HepG2 (cell line): ENCODE measurements around the gene CCDC201. TPM values are rescaled to one million over a fixed set of nuclear protein-coding genes. Genes with fewer than 3 reads are reported as not detected.

Source experiments
- GPBP1L1 ChIP-seq: sonication (generic); formaldehyde crosslinking; IDR thresholded peaks from 2 replicates; pipeline ENCODE4 v1.5.0; 2020; ENCODE audit warnings: mild to moderate bottlenecking, missing genetic modification reagents
- GTF2F1 ChIP-seq: fragments of 150-350 bp; IDR thresholded peaks from 2 replicates; pipeline ENCODE4 v1.6.1; 2014; ENCODE audit warnings: low read length
- ISX ChIP-seq: sonication (generic); formaldehyde crosslinking; conservative IDR thresholded peaks from 2 replicates; pipeline ENCODE4 v1.5.0; 2020; ENCODE audit warnings: missing genetic modification reagents
- JUNB ChIP-seq: sonication (generic); formaldehyde crosslinking; IDR thresholded peaks from 2 replicates; pipeline ENCODE4 v1.8.0; 2022; ENCODE audit warnings: missing genetic modification reagents, mild to moderate bottlenecking, borderline replicate concordance
- MTA1 ChIP-seq: sonication (generic); formaldehyde crosslinking; IDR thresholded peaks from 2 replicates; pipeline ENCODE4 v1.4.0; 2020; ENCODE audit warnings: missing genetic modification reagents, mild to moderate bottlenecking, borderline replicate concordance
- NCOA2 ChIP-seq: sonication (generic); formaldehyde crosslinking; IDR thresholded peaks from 2 replicates; pipeline ENCODE4 v1.8.0; 2022; ENCODE audit warnings: inconsistent platforms
- NR2F6 ChIP-seq, 2 experiments: IDR thresholded peaks; 2 replicates each; pipeline ENCODE4 v1.6.1; 2016; ENCODE audit warnings: antibody characterized with exemption in 1 of 2, mild to moderate bottlenecking in 1 of 2
- NR3C1 ChIP-seq: sonication (generic); formaldehyde crosslinking; IDR thresholded peaks from 2 replicates; pipeline ENCODE4 v1.4.0; 2020; ENCODE audit warnings: missing genetic modification reagents
- PAXIP1 ChIP-seq: sonication (generic); formaldehyde crosslinking; conservative IDR thresholded peaks from 2 replicates; pipeline ENCODE4 v1.4.0; 2020; ENCODE audit warnings: mild to moderate bottlenecking, missing genetic modification reagents, moderate library complexity
- RELA ChIP-seq: sonication (generic); formaldehyde crosslinking; IDR thresholded peaks from 2 replicates; pipeline ENCODE4 v1.4.0; 2020; ENCODE audit warnings: missing genetic modification reagents
- SALL2 ChIP-seq: sonication (generic); formaldehyde crosslinking; IDR thresholded peaks from 2 replicates; pipeline ENCODE4 v1.8.1; 2023; ENCODE audit warnings: mild to moderate bottlenecking, missing genetic modification reagents, inconsistent platforms
- SMAD9 ChIP-seq: sonication (generic); formaldehyde crosslinking; IDR thresholded peaks from 2 replicates; pipeline ENCODE4 v1.5.1; 2020; ENCODE audit warnings: mild to moderate bottlenecking, missing genetic modification reagents
- TCF7L2 ChIP-seq: IDR thresholded peaks from 2 replicates; pipeline ENCODE4 v1.6.1; 2011; ENCODE audit warnings: mild to moderate bottlenecking, low read depth, low read length, moderate library complexity
- ZBTB44 ChIP-seq: sonication (generic); formaldehyde crosslinking; IDR thresholded peaks from 2 replicates; pipeline ENCODE4 v1.4.0; 2020; ENCODE audit warnings: missing genetic modification reagents
- ZFP91 ChIP-seq: sonication (generic); formaldehyde crosslinking; IDR thresholded peaks from 2 replicates; pipeline ENCODE4 v1.9.0; 2022; ENCODE audit warnings: missing genetic modification reagents, mild to moderate bottlenecking, borderline replicate concordance
- ZNF331 ChIP-seq: sonication (generic); formaldehyde crosslinking; IDR thresholded peaks from 2 replicates; pipeline ENCODE4 v1.4.0; 2020; ENCODE audit warnings: missing genetic modification reagents
- ZNF432 ChIP-seq: sonication (generic); formaldehyde crosslinking; IDR thresholded peaks from 2 replicates; pipeline ENCODE4 v1.5.0; 2020; ENCODE audit warnings: missing genetic modification reagents, mild to moderate bottlenecking, borderline replicate concordance
- ZNF558 ChIP-seq: sonication (generic); formaldehyde crosslinking; IDR thresholded peaks from 2 replicates; pipeline ENCODE4 v1.9.0; 2022; ENCODE audit warnings: mild to moderate bottlenecking, missing genetic modification reagents, borderline replicate concordance
- ZNF639 ChIP-seq: conservative IDR thresholded peaks from 2 replicates; pipeline ENCODE4 v1.6.1; 2018; ENCODE audit warnings: missing genetic modification reagents
- ZNF720 ChIP-seq: sonication (generic); formaldehyde crosslinking; IDR thresholded peaks from 2 replicates; pipeline ENCODE4 v1.4.0; 2020; ENCODE audit warnings: missing genetic modification reagents
- ZNF878 ChIP-seq: sonication (generic); formaldehyde crosslinking; IDR thresholded peaks from 2 replicates; pipeline ENCODE4 v1.8.1; 2023; ENCODE audit warnings: mild to moderate bottlenecking, missing genetic modification reagents, moderate library complexity
- polyA plus RNA-seq, 8 experiments: library from polyadenylated mRNA; depleted of rRNA in 3 of 8; stranded (reverse) in 7 of 8; unstranded in 1 of 8; fragments of >200 nt; fragmentation: Illumina TruSeq in 4 of 8; extraction: Trizol in 4 of 8; gene quantifications; 2 replicates each; pipeline versions ENCODE4 v1.2.1 to v1.2.3, GENCODE V29; 2011 to 2016; ENCODE audit warnings: low read depth in 4 of 8, missing spikeins in 1 of 8, mixed read lengths in 1 of 8; ENCODE audit not compliant: insufficient read depth in 1 of 8
- total RNA-seq, 5 experiments: library from RNA; depleted of rRNA; stranded (reverse); fragments of >200 nt; fragmentation: Illumina TruSeq; extraction: Trizol; gene quantifications; 2 replicates each; pipeline ENCODE4 v1.2.3, GENCODE V29; 2016; ENCODE audit warnings: low read depth in 1 of 5

CCDC201 gene
- total and polyA plus RNA-seq, 2 of the 13 experiments (the other 11 are each of a cell fraction or from before 2014, with no cell fraction given): 0.92 TPM; not detected in 1

GRCh38 chr7:45893374-45893995 is 20.6 kb upstream of the CCDC201 start (continued):
- TF ChIP-seq TCF7L2: no peak
- no peak for TF ChIP-seq ZNF331
- TF ChIP-seq ZNF639 (CRISPR knock-in tag): no peak
- no peak for TF ChIP-seq ZFP91 (CRISPR knock-in tag)
- TF ChIP-seq ZNF432 (CRISPR knock-in tag): no peak
- no peak; the same call in 1 of the 2 replicates for TF ChIP-seq PAXIP1
- TF ChIP-seq ZBTB44: no peak
- no peak for TF ChIP-seq ZNF720 (CRISPR knock-in tag)
- no peak for TF ChIP-seq SMAD9 (CRISPR knock-in tag)
- TF ChIP-seq JUNB (CRISPR knock-in tag): no peak; the same call in 1 of the 2 replicates
- TF ChIP-seq RELA (CRISPR knock-in tag): no peak
- peak; percentile 44; the same call in 1 of the 2 replicates for TF ChIP-seq NR2F6 (IDR thresholded peaks at IDR 0.05)
- TF ChIP-seq NR2F6 (CRISPR knock-in tag; IDR thresholded peaks at IDR 0.05): peak; percentile 16; the same call in 1 of the 2 replicates
- no peak for TF ChIP-seq GPBP1L1 (CRISPR knock-in tag)
- no peak for TF ChIP-seq GTF2F1
- TF ChIP-seq NCOA2: peak; percentile 38; the same call in 1 of the 2 replicates
- TF ChIP-seq SALL2 (CRISPR knock-in tag): no peak
- no peak for TF ChIP-seq NR3C1 (CRISPR knock-in tag)
- TF ChIP-seq ISX: no peak
- TF ChIP-seq ZNF558 (CRISPR knock-in tag): no peak
- TF ChIP-seq ZNF878 (CRISPR knock-in tag): no peak
- TF ChIP-seq MTA1: no peak; the same call in 1 of the 2 replicates
